Endodermal cell (in vitro differentiated cells): Measurements from ENCODE around the gene ZBTB40. TPM values are rescaled to one million over a fixed set of nuclear protein-coding genes. Genes with fewer than 3 reads are reported as not detected.
A peak's percentile ranks its signal among the peaks of the same experiment; 100 is the strongest.

Experiments
- DNase-seq: peaks from one replicate; pipeline ENCODE4 v3.0.0-alpha.2; 2017
- H3K27ac ChIP-seq: 2 replicates; pipeline ENCODE4 v1.5.1; 2013; ENCODE audit warnings: mild to moderate bottlenecking, low read depth, low read length, moderate library complexity
- H3K27me3 ChIP-seq: 2 replicates; pipeline ENCODE4 v1.6.1; 2013; ENCODE audit warnings: mild to moderate bottlenecking, low read length, moderate library complexity; ENCODE audit not compliant: insufficient read depth, control insufficient read depth, poor library complexity, severe bottlenecking
- H3K36me3 ChIP-seq: 2 replicates; pipeline ENCODE4 v1.7.0; 2013; ENCODE audit warnings: mild to moderate bottlenecking, low read length, moderate library complexity; ENCODE audit not compliant: control insufficient read depth, insufficient read depth
- H3K4me1 ChIP-seq: one replicate; pipeline ENCODE4 v1.7.0; 2013; ENCODE audit warnings: low read length; ENCODE audit not compliant: control insufficient read depth, insufficient read depth
- H3K4me3 ChIP-seq: 2 replicates; pipeline ENCODE4 v1.5.1; 2013; ENCODE audit warnings: mild to moderate bottlenecking, low read length, moderate library complexity
- H3K9ac ChIP-seq: 2 replicates; pipeline ENCODE4 v1.6.1; 2013; ENCODE audit warnings: mild to moderate bottlenecking, low read length, moderate library complexity; ENCODE audit not compliant: poor library complexity, severe bottlenecking; ENCODE audit errors: extremely low read depth
- H3K9me3 ChIP-seq: 2 replicates; pipeline ENCODE4 v1.6.1; 2013; ENCODE audit warnings: mild to moderate bottlenecking, low read length, moderate library complexity; ENCODE audit not compliant: control insufficient read depth
- H3K27ac Mint-ChIP-seq: 2 replicates; pipeline ENCODE4 v1.8.0; 2020; ENCODE audit warnings: mixed read lengths
- H3K27me3 Mint-ChIP-seq: 2 replicates; pipeline ENCODE4 v1.8.0; 2021; ENCODE audit warnings: mild to moderate bottlenecking, mixed read lengths; ENCODE audit not compliant: insufficient read depth
- H3K36me3 Mint-ChIP-seq: 2 replicates; pipeline ENCODE4 v1.8.0; 2020; ENCODE audit warnings: low read depth, mixed read lengths
- H3K4me1 Mint-ChIP-seq: 2 replicates; pipeline ENCODE4 v1.8.0; 2020; ENCODE audit warnings: mixed read lengths
- H3K4me3 Mint-ChIP-seq: 2 replicates; pipeline ENCODE4 v1.8.0; 2020; ENCODE audit warnings: mild to moderate bottlenecking, moderate library complexity, mixed read lengths
- H3K9me3 Mint-ChIP-seq: 2 replicates; pipeline ENCODE4 v1.8.0; 2020; ENCODE audit warnings: mild to moderate bottlenecking, mixed read lengths
- CTCF ChIP-seq: fragments of 200-600 bp; sonication (generic); conservative IDR thresholded peaks from 2 replicates; pipeline ENCODE4 v1.5.0; 2021; ENCODE audit warnings: antibody characterized with exemption, mild to moderate bottlenecking
- WGBS, 2 experiments: methylation state at CpG; one replicate each; pipeline versions ENCODE4 v1.1.5 to v1.1.7; 2013; ENCODE audit warnings: missing lambda C conversion rate in 2 of 2, mixed read lengths in 1 of 2; ENCODE audit not compliant: insufficient coverage in 1 of 2, insufficient read length in 1 of 2; 5-methylcytosine and 5-hydroxymethylcytosine counted together
- total RNA-seq, 2 donors: library from RNA; stranded (reverse); fragmentation: NEBNext Ultra II Directional in 1 of 2; extraction: Animal tissue kit (Norgen Biotek cat#: 25700) in 1 of 2; gene quantifications; 2 replicates in 1 of 2; 3 replicates in 1 of 2; pipeline ENCODE4 v1.2.1, GENCODE V29; 2021

ZBTB40 gene
- total RNA-seq, 2 donors from 2014 or later, result 18.5 to 29.7 TPM

GRCh38 chr1:22457345-22457744 is 5.7 kb downstream of the ZBTB40 start:
- H3K4me3 ChIP-seq, result no peak overlapping the region
- no peaks in the 10 kb centered on the region for H3K27me3 Mint-ChIP-seq
- no peak overlapping the region for H3K4me3 Mint-ChIP-seq
- no peak overlapping the region for H3K27ac ChIP-seq
- H3K36me3 ChIP-seq, result no peaks in the 10 kb centered on the region
- no peak overlapping the region for H3K9ac ChIP-seq
- H3K27me3 ChIP-seq, result no peaks in the 10 kb centered on the region
- no peak for DNase-seq
- no peaks in the 10 kb centered on the region for H3K36me3 Mint-ChIP-seq
- peak; percentile 25 for TF ChIP-seq CTCF
- no peaks in the 10 kb centered on the region for H3K9me3 Mint-ChIP-seq
- WGBS, 2 experiments, result 88 to 92% methylated on average over 3 of the region's 3 CpGs
- H3K27ac Mint-ChIP-seq, result no peak overlapping the region
- H3K4me1 ChIP-seq, result peaks cover 20% of the 10 kb centered on the region
- H3K9me3 ChIP-seq, result no peaks in the 10 kb centered on the region
- H3K4me1 Mint-ChIP-seq, result peaks cover 63% of the 10 kb centered on the region

GRCh38 chr1:22457836-22458235 is 6.2 kb downstream of the ZBTB40 start:
- H3K4me1 Mint-ChIP-seq, result peaks cover 60% of the 10 kb centered on the region
- H3K27me3 Mint-ChIP-seq, result no peaks in the 10 kb centered on the region
- Histone ChIP-seq H3K9me3 (no peaks in the 10 kb centered on the region), H3K4me3 (no peak overlapping the region), H3K4me1 (peaks cover 20% of the 10 kb centered on the region), H3K36me3 (no peaks in the 10 kb centered on the region), H3K27ac (no peak overlapping the region), H3K27me3 (no peaks in the 10 kb centered on the region), H3K9ac (no peak overlapping the region)
- DNase-seq, result no peak
- no peak overlapping the region for H3K4me3 Mint-ChIP-seq
- H3K27ac Mint-ChIP-seq, result no peak overlapping the region
- TF ChIP-seq CTCF, result no peak
- no peaks in the 10 kb centered on the region for H3K9me3 Mint-ChIP-seq
- H3K36me3 Mint-ChIP-seq, result no peaks in the 10 kb centered on the region

GRCh38 chr1:22461100-22461499 is 9.4 kb downstream of the ZBTB40 start:
- Histone ChIP-seq H3K9me3 (peaks cover 16% of the 10 kb centered on the region), H3K4me3 (no peak overlapping the region), H3K9ac (no peak overlapping the region), H3K27ac (no peak overlapping the region), H3K36me3 (no peaks in the 10 kb centered on the region), H3K27me3 (no peaks in the 10 kb centered on the region), H3K4me1 (peaks cover 12% of the 10 kb centered on the region)
- H3K27me3 Mint-ChIP-seq, result no peaks in the 10 kb centered on the region
- no peak for DNase-seq
- H3K27ac Mint-ChIP-seq, result no peak overlapping the region
- no peak overlapping the region for H3K4me3 Mint-ChIP-seq
- no peak for TF ChIP-seq CTCF
- H3K36me3 Mint-ChIP-seq, result no peaks in the 10 kb centered on the region
- no peaks in the 10 kb centered on the region for H3K9me3 Mint-ChIP-seq
- 90% methylated on average over 2 of the region's 3 CpGs; no CpG with 5 or more reads in 1 of the 2 experiments for WGBS, 2 experiments
- peaks cover 48% of the 10 kb centered on the region for H3K4me1 Mint-ChIP-seq
